ENCODE measurements around the gene PRUNE2.
A peak's percentile ranks its signal among the peaks of the same experiment; 100 is the strongest.

Gene PRUNE2

DNA sequence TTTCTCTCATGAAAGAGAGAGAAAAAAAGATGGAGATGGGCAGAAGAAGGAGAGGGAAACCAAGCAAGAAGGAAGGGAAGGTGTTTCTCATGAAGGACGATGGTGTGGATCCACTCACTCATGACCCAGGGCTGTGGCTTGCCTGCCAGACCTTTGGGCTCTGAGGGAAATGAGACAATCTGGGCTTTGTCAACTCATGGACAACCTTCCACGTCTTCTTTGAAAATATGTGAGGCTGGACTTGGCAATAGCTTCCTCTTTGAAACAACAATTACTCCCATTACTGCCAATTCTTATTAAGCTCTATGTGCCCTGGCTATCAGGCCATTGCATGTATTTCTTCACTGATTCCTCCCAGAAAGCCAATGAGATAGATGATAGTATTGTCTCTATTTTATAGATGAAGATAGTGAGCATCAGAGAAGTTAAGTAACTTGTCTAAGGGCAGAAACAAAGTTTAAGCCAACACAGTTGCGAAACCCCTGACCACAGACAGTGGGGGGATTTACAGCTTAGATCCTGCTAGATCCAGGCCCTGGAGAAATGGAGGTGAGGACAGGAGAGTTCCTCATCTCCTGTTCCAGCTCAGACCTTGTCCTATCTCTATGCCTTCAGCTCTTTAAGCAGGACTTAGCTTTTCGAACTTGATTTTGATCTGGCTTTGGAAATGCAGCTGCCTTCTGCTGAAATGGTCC, 314.5 kb downstream of the PRUNE2 start:
- Histone ChIP-seq H3K9me3 (replicated peaks; ENCODE audit: low read length) (no peaks in the 10 kb centered on the region), H3K4me1 (ENCODE audit: control insufficient read depth, insufficient read depth, low read length) (peaks cover 10% of the 10 kb centered on the region), H3K9ac (ENCODE audit: low read depth, low read length) (no peak overlapping the region)

GRCh38 chr9:76588316-76588715, 317.6 kb downstream of the PRUNE2 start:
- no peak overlapping the region for H3K4me3 ChIP-seq (ENCODE audit: low read length)
- H3K4me1 ChIP-seq (ENCODE audit: control insufficient read depth, insufficient read depth, low read length) = peaks cover 10% of the 10 kb centered on the region
- no peak overlapping the region for H3K4me2 ChIP-seq (ENCODE audit: low read length)
- H3K9ac ChIP-seq (ENCODE audit: low read depth, low read length) = no peak overlapping the region
- no peaks in the 10 kb centered on the region for H3K36me3 ChIP-seq (ENCODE audit: insufficient read depth, low read length)
- H3K27me3 ChIP-seq (ENCODE audit: control insufficient read depth, insufficient read depth, low read length) = no peaks in the 10 kb centered on the region
- H3K9me3 ChIP-seq (replicated peaks; ENCODE audit: low read length) = no peaks in the 10 kb centered on the region

More for the DNA sequence above, 314.5 kb downstream of the PRUNE2 start:
- no peak overlapping the region for H3K4me3 ChIP-seq (ENCODE audit: low read length)
- no peaks in the 10 kb centered on the region for H3K27me3 ChIP-seq (ENCODE audit: control insufficient read depth, insufficient read depth, low read length)
- no peaks in the 10 kb centered on the region for H3K36me3 ChIP-seq (ENCODE audit: insufficient read depth, low read length)
- no peak overlapping the region for H3K4me2 ChIP-seq (ENCODE audit: low read length)

- H3K4me1 ChIP-seq (ENCODE audit: control insufficient read depth, insufficient read depth, low read length) = peaks cover 3% of the 10 kb centered on the region
- no peak overlapping the region for H3K4me3 ChIP-seq (ENCODE audit: low read length)
Observed at GRCh38 chr9:76586390-76587314, 319.3 kb downstream of the PRUNE2 start.

GRCh38 chr9:76585487-76586389, 320.2 kb downstream of the PRUNE2 start:
- H3K4me1 ChIP-seq (ENCODE audit: control insufficient read depth, insufficient read depth, low read length) = no peaks in the 10 kb centered on the region
- H3K9ac ChIP-seq (ENCODE audit: low read depth, low read length) = no peak overlapping the region

More at GRCh38 chr9:76586390-76587314, 319.3 kb downstream of the PRUNE2 start:
- Histone ChIP-seq H3K27me3 (ENCODE audit: control insufficient read depth, insufficient read depth, low read length) (no peaks in the 10 kb centered on the region), H3K36me3 (ENCODE audit: insufficient read depth, low read length) (no peaks in the 10 kb centered on the region), H3K4me2 (ENCODE audit: low read length) (no peak overlapping the region), H3K9ac (ENCODE audit: low read depth, low read length) (no peak overlapping the region), H3K9me3 (replicated peaks; ENCODE audit: low read length) (no peaks in the 10 kb centered on the region)

DNA sequence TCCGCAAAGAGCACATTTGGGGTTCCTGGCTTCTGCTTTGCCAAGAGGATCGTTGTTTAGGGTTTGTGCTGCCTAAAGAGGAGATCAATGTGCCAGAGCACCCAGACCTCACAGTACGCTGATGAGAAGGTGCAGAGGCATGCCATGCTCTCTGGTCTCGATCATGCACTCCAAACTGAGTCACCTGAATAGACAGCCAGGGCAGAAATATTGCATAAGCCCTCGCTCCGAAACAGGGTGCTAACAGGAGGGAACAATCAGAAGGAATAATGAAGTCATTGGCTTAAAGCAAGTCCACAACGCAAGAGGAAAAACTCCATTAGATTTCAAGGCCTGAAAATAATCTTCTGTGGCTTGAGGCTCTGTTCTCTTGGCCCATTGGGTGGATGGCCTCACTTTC, 322.7 kb downstream of the PRUNE2 start:
- no peaks in the 10 kb centered on the region for H3K9me3 ChIP-seq (replicated peaks; ENCODE audit: low read length)
- no peaks in the 10 kb centered on the region for H3K27me3 ChIP-seq (ENCODE audit: control insufficient read depth, insufficient read depth, low read length)
- no peak overlapping the region for H3K9ac ChIP-seq (ENCODE audit: low read depth, low read length)
- no peaks in the 10 kb centered on the region for H3K36me3 ChIP-seq (ENCODE audit: insufficient read depth, low read length)
- H3K4me1 ChIP-seq (ENCODE audit: control insufficient read depth, insufficient read depth, low read length) = peaks cover 9% of the 10 kb centered on the region
- H3K4me3 ChIP-seq (ENCODE audit: low read length) = no peak overlapping the region
- H3K4me2 ChIP-seq (ENCODE audit: low read length) = no peak overlapping the region

More at GRCh38 chr9:76585487-76586389, 320.2 kb downstream of the PRUNE2 start:
- no peak overlapping the region for H3K4me3 ChIP-seq (ENCODE audit: low read length)
- H3K27me3 ChIP-seq (ENCODE audit: control insufficient read depth, insufficient read depth, low read length) = no peaks in the 10 kb centered on the region
- no peaks in the 10 kb centered on the region for H3K9me3 ChIP-seq (replicated peaks; ENCODE audit: low read length)
- no peaks in the 10 kb centered on the region for H3K36me3 ChIP-seq (ENCODE audit: insufficient read depth, low read length)
- H3K4me2 ChIP-seq (ENCODE audit: low read length) = no peak overlapping the region

- H3K4me2 ChIP-seq (ENCODE audit: low read length) = no peak overlapping the region
- no peaks in the 10 kb centered on the region for H3K36me3 ChIP-seq (ENCODE audit: insufficient read depth, low read length)
- no peak overlapping the region for H3K9ac ChIP-seq (ENCODE audit: low read depth, low read length)
- H3K4me3 ChIP-seq (ENCODE audit: low read length) = no peak overlapping the region
- no peaks in the 10 kb centered on the region for H3K27me3 ChIP-seq (ENCODE audit: control insufficient read depth, insufficient read depth, low read length)
- peaks cover 17% of the 10 kb centered on the region for H3K4me1 ChIP-seq (ENCODE audit: control insufficient read depth, insufficient read depth, low read length)
- H3K9me3 ChIP-seq (replicated peaks; ENCODE audit: low read length) = no peaks in the 10 kb centered on the region
Observed at GRCh38 chr9:76581731-76582130, 324.2 kb downstream of the PRUNE2 start.

GRCh38 chr9:76580820-76581219, 325.1 kb downstream of the PRUNE2 start:
- H3K9ac ChIP-seq (ENCODE audit: low read depth, low read length) = no peak overlapping the region
- H3K4me1 ChIP-seq (ENCODE audit: control insufficient read depth, insufficient read depth, low read length) = peaks cover 26% of the 10 kb centered on the region
- H3K4me3 ChIP-seq (ENCODE audit: low read length) = no peak overlapping the region
- H3K9me3 ChIP-seq (replicated peaks; ENCODE audit: low read length) = no peaks in the 10 kb centered on the region
- no peaks in the 10 kb centered on the region for H3K27me3 ChIP-seq (ENCODE audit: control insufficient read depth, insufficient read depth, low read length)
- H3K36me3 ChIP-seq (ENCODE audit: insufficient read depth, low read length) = no peaks in the 10 kb centered on the region
- no peak overlapping the region for H3K4me2 ChIP-seq (ENCODE audit: low read length)

- Histone ChIP-seq H3K4me2 (ENCODE audit: low read length) (no peak overlapping the region), H3K9ac (ENCODE audit: low read depth, low read length) (no peak overlapping the region), H3K4me1 (ENCODE audit: control insufficient read depth, insufficient read depth, low read length) (peaks cover 28% of the 10 kb centered on the region), H3K4me3 (ENCODE audit: low read length) (no peak overlapping the region), H3K9me3 (replicated peaks; ENCODE audit: low read length) (no peaks in the 10 kb centered on the region), H3K36me3 (ENCODE audit: insufficient read depth, low read length) (no peaks in the 10 kb centered on the region), H3K27me3 (ENCODE audit: control insufficient read depth, insufficient read depth, low read length) (no peaks in the 10 kb centered on the region)
Observed at GRCh38 chr9:76580188-76580587, 325.7 kb downstream of the PRUNE2 start.

DNA sequence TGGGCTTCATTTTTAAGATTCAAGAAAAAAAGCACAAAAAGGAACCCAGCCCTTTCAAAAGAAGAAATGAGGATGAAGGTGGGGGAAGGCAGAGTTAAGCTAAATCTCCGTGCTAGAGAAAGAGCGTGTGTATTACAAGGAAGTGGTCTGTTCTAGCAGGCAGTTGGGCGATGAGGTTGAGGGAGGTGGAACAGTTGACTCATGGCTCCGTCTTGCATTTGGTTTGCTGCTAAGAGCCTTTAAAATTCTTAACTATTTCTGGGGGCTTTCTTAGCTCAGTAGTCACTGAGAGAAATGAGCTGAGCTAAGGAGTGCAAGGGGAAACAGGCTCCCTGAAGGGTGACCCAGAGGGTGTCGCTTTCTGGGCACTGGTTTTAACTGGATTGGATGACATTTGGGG, 329.6 kb downstream of the PRUNE2 start:
- Histone ChIP-seq H3K4me3 (ENCODE audit: low read length) (no peak overlapping the region), H3K9ac (ENCODE audit: low read depth, low read length) (peak overlapping the region; percentile 63), H3K27me3 (ENCODE audit: control insufficient read depth, insufficient read depth, low read length) (no peaks in the 10 kb centered on the region), H3K4me2 (ENCODE audit: low read length) (peak overlapping the region; percentile 46), H3K36me3 (ENCODE audit: insufficient read depth, low read length) (no peaks in the 10 kb centered on the region), H3K9me3 (replicated peaks; ENCODE audit: low read length) (no peaks in the 10 kb centered on the region), H3K4me1 (ENCODE audit: control insufficient read depth, insufficient read depth, low read length) (peaks cover 33% of the 10 kb centered on the region)

DNA sequence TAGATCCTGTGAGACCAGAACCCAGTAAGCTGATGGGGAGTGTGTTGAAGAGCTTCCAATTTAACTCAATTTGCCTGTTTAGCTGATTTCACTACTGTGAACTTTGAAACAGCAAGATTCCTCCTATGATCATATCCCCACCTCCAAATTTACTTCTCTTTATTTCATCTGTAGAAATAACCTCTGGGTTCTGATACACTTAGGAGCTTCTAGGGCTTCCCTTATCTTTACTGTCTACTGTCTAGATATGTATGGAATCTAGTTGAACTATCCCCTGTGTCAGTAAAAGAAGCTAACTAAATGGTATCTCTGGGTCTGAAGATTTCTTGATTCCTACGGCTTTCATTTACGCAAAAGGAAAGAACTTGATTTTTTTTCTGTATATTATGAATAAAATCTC, 330.2 kb downstream of the PRUNE2 start:
- H3K9ac ChIP-seq (ENCODE audit: low read depth, low read length) = peak overlapping the region; percentile 63
- H3K4me2 ChIP-seq (ENCODE audit: low read length) = peak overlapping the region; percentile 46
- H3K27me3 ChIP-seq (ENCODE audit: control insufficient read depth, insufficient read depth, low read length) = no peaks in the 10 kb centered on the region
- H3K4me1 ChIP-seq (ENCODE audit: control insufficient read depth, insufficient read depth, low read length) = peaks cover 36% of the 10 kb centered on the region
- no peak overlapping the region for H3K4me3 ChIP-seq (ENCODE audit: low read length)
- peaks cover 3% of the 10 kb centered on the region for H3K36me3 ChIP-seq (ENCODE audit: insufficient read depth, low read length)
- peaks cover 1% of the 10 kb centered on the region for H3K9me3 ChIP-seq (replicated peaks; ENCODE audit: low read length)

All from skeletal muscle satellite cell (primary cell).